SK-N-SH (cell line): ENCODE results near the gene OMP. TPM values are rescaled to one million over a fixed set of nuclear protein-coding genes. Genes with fewer than 3 reads are reported as not detected.

Experiments
- CHD2 ChIP-seq: fragments of 150-350 bp; IDR thresholded peaks from 2 replicates; pipeline ENCODE4 v1.6.1; 2018; ENCODE audit warnings: low read length; ENCODE audit not compliant: partially characterized antibody
- FOXJ3 ChIP-seq: sonication (generic); formaldehyde crosslinking; IDR thresholded peaks from 2 replicates; pipeline ENCODE4 v1.5.1; 2020; ENCODE audit warnings: mild to moderate bottlenecking, missing genetic modification reagents
- FOXM1 ChIP-seq: IDR thresholded peaks from 2 replicates; pipeline ENCODE4 v1.4.0; 2012; ENCODE audit warnings: low read depth, mild to moderate bottlenecking
- JUND ChIP-seq: IDR thresholded peaks from 2 replicates; pipeline ENCODE4 v1.4.0; 2012
- MEF2A ChIP-seq: IDR thresholded peaks from 2 replicates; pipeline ENCODE4 v1.4.0; 2012; ENCODE audit warnings: low read depth, borderline replicate concordance
- RXRA ChIP-seq: IDR thresholded peaks from 2 replicates; pipeline ENCODE4 v1.4.0; 2012; ENCODE audit warnings: low read depth, mild to moderate bottlenecking, borderline replicate concordance
- SIN3A ChIP-seq: IDR thresholded peaks from 2 replicates; pipeline ENCODE4 v1.6.1; 2012; ENCODE audit warnings: low read depth, mild to moderate bottlenecking, low read length, moderate library complexity, borderline replicate concordance
- SMC3 ChIP-seq: IDR thresholded peaks from 2 replicates; pipeline ENCODE4 v1.6.1; 2012; ENCODE audit warnings: low read depth, low read length, improper control_type of control experiment
- polyA plus RNA-seq, 3 experiments: library from polyadenylated mRNA; depleted of rRNA; stranded (reverse); fragments of >200 nt; gene quantifications; 2 replicates each; pipeline ENCODE4 v1.2.3, GENCODE V29; 2012
- TF ChIP-seq, protein P1 (sequence below): IDR thresholded peaks from 2 replicates; pipeline ENCODE4; 2012
- TF ChIP-seq, protein P2 (sequence below): IDR thresholded peaks from 2 replicates; pipeline ENCODE4 v1.6.1; 2012; ENCODE audit warnings: mild to moderate bottlenecking, low read depth, low read length, moderate library complexity
- TF ChIP-seq, protein P3 (sequence below): IDR thresholded peaks from 2 replicates; pipeline ENCODE4 v1.4.0; 2012; ENCODE audit warnings: low read depth
- TF ChIP-seq, protein P4 (sequence below): IDR thresholded peaks from 2 replicates; pipeline ENCODE4 v1.4.0; 2012; ENCODE audit warnings: low read depth, borderline replicate concordance
- TF ChIP-seq, protein P5 (sequence below): fragments of 150-350 bp; IDR thresholded peaks from 2 replicates; pipeline ENCODE4 v1.6.1; 2016; ENCODE audit warnings: mild to moderate bottlenecking, low read depth, low read length
- TF ChIP-seq, protein P6 (sequence below): fragments of 200-600 bp; sonication (generic); IDR thresholded peaks from 2 replicates; pipeline ENCODE4 v1.6.1; 2017; ENCODE audit warnings: antibody characterized with exemption, mild to moderate bottlenecking, moderate library complexity
- TF ChIP-seq, protein P7 (sequence below): IDR thresholded peaks from 2 replicates; pipeline ENCODE4 v1.4.0; 2012; ENCODE audit warnings: low read depth, borderline replicate concordance

The OMP gene
- polyA plus RNA-seq, 1 of the 3 experiments (the other 2 are of a cell fraction), result 0.20 TPM

DNA sequence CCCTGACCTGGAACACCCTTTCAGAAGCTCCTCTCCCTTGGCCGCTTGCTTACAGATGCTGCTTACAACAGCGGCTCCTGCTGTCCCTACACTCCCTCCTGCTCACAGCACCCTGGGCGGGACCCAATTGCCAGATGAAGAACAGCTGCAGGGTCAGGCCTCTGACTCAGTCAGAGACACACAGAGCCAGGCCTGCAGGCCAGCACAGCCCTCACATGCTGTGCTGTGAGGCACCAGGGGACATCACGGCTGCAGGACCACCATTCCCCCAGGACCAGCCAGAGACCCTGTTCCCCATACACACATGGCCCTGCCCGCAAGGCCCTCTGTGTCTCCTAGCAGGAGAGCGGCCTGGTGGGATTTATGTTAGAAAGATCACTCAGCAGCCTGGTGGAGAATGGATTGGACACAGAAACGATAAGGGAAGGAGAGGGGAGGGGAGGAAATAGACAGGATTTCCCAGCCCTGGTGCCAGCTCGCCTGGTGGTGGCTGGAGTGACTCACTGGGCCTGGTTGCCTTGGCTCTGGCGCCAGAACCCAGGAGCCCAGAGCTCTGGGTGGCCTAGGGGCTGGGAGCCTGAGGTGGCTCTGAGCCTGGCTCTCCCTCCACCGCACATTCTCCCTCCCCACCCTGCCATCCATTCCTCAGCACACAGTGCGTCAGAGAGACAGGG, 29.2 kb upstream of the OMP start (continued):
- TF ChIP-seq, protein P1, sequence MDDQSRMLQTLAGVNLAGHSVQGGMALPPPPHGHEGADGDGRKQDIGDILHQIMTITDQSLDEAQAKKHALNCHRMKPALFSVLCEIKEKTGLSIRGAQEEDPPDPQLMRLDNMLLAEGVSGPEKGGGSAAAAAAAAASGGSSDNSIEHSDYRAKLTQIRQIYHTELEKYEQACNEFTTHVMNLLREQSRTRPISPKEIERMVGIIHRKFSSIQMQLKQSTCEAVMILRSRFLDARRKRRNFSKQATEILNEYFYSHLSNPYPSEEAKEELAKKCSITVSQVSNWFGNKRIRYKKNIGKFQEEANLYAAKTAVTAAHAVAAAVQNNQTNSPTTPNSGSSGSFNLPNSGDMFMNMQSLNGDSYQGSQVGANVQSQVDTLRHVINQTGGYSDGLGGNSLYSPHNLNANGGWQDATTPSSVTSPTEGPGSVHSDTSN, result peak; percentile 38; the same call in 1 of the 2 replicates
- TF ChIP-seq RXRA, result no peak
- TF ChIP-seq, protein P2, sequence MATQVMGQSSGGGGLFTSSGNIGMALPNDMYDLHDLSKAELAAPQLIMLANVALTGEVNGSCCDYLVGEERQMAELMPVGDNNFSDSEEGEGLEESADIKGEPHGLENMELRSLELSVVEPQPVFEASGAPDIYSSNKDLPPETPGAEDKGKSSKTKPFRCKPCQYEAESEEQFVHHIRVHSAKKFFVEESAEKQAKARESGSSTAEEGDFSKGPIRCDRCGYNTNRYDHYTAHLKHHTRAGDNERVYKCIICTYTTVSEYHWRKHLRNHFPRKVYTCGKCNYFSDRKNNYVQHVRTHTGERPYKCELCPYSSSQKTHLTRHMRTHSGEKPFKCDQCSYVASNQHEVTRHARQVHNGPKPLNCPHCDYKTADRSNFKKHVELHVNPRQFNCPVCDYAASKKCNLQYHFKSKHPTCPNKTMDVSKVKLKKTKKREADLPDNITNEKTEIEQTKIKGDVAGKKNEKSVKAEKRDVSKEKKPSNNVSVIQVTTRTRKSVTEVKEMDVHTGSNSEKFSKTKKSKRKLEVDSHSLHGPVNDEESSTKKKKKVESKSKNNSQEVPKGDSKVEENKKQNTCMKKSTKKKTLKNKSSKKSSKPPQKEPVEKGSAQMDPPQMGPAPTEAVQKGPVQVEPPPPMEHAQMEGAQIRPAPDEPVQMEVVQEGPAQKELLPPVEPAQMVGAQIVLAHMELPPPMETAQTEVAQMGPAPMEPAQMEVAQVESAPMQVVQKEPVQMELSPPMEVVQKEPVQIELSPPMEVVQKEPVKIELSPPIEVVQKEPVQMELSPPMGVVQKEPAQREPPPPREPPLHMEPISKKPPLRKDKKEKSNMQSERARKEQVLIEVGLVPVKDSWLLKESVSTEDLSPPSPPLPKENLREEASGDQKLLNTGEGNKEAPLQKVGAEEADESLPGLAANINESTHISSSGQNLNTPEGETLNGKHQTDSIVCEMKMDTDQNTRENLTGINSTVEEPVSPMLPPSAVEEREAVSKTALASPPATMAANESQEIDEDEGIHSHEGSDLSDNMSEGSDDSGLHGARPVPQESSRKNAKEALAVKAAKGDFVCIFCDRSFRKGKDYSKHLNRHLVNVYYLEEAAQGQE, result no peak
- TF ChIP-seq JUND, result no peak
- TF ChIP-seq, protein P3, sequence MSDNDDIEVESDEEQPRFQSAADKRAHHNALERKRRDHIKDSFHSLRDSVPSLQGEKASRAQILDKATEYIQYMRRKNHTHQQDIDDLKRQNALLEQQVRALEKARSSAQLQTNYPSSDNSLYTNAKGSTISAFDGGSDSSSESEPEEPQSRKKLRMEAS, result peak; percentile 86
- TF ChIP-seq, protein P4, sequence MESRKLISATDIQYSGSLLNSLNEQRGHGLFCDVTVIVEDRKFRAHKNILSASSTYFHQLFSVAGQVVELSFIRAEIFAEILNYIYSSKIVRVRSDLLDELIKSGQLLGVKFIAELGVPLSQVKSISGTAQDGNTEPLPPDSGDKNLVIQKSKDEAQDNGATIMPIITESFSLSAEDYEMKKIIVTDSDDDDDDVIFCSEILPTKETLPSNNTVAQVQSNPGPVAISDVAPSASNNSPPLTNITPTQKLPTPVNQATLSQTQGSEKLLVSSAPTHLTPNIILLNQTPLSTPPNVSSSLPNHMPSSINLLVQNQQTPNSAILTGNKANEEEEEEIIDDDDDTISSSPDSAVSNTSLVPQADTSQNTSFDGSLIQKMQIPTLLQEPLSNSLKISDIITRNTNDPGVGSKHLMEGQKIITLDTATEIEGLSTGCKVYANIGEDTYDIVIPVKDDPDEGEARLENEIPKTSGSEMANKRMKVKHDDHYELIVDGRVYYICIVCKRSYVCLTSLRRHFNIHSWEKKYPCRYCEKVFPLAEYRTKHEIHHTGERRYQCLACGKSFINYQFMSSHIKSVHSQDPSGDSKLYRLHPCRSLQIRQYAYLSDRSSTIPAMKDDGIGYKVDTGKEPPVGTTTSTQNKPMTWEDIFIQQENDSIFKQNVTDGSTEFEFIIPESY, result no peak
- 0 out of 2 replicates have a peak, but pooled peaks have one; percentile 21 for TF ChIP-seq SIN3A
- no peak for TF ChIP-seq FOXM1
- TF ChIP-seq, protein P5, sequence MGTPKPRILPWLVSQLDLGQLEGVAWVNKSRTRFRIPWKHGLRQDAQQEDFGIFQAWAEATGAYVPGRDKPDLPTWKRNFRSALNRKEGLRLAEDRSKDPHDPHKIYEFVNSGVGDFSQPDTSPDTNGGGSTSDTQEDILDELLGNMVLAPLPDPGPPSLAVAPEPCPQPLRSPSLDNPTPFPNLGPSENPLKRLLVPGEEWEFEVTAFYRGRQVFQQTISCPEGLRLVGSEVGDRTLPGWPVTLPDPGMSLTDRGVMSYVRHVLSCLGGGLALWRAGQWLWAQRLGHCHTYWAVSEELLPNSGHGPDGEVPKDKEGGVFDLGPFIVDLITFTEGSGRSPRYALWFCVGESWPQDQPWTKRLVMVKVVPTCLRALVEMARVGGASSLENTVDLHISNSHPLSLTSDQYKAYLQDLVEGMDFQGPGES, result no peak
- TF ChIP-seq, protein P6, sequence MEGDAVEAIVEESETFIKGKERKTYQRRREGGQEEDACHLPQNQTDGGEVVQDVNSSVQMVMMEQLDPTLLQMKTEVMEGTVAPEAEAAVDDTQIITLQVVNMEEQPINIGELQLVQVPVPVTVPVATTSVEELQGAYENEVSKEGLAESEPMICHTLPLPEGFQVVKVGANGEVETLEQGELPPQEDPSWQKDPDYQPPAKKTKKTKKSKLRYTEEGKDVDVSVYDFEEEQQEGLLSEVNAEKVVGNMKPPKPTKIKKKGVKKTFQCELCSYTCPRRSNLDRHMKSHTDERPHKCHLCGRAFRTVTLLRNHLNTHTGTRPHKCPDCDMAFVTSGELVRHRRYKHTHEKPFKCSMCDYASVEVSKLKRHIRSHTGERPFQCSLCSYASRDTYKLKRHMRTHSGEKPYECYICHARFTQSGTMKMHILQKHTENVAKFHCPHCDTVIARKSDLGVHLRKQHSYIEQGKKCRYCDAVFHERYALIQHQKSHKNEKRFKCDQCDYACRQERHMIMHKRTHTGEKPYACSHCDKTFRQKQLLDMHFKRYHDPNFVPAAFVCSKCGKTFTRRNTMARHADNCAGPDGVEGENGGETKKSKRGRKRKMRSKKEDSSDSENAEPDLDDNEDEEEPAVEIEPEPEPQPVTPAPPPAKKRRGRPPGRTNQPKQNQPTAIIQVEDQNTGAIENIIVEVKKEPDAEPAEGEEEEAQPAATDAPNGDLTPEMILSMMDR, result peak; percentile 66
- TF ChIP-seq, protein P7, sequence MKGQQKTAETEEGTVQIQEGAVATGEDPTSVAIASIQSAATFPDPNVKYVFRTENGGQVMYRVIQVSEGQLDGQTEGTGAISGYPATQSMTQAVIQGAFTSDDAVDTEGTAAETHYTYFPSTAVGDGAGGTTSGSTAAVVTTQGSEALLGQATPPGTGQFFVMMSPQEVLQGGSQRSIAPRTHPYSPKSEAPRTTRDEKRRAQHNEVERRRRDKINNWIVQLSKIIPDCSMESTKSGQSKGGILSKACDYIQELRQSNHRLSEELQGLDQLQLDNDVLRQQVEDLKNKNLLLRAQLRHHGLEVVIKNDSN, result no peak
- no peak for TF ChIP-seq MEF2A
- 0 out of 2 replicates have a peak, but pooled peaks have one; percentile 77 for TF ChIP-seq FOXJ3 (CRISPR knock-in tag)
- TF ChIP-seq CHD2, result no peak
- peak; percentile 43; the same call in 1 of the 2 replicates for TF ChIP-seq SMC3
